Endothelial cell (in vitro differentiated cells): ENCODE data around the gene UBR1. TPM values are rescaled to one million over a fixed set of nuclear protein-coding genes. Genes with fewer than 3 reads are reported as not detected.

Experiments used
- DNase-seq: peaks from one replicate; pipeline ENCODE4 v3.0.0; 2021; ENCODE audit warnings: low spot score
- H3K27ac Mint-ChIP-seq: one replicate; pipeline ENCODE4 v1.8.0; 2021; ENCODE audit warnings: mixed read lengths, inconsistent platforms; ENCODE audit not compliant: unreplicated experiment
- H3K27me3 Mint-ChIP-seq: one replicate; pipeline ENCODE4 v1.8.0; 2021; ENCODE audit warnings: mild to moderate bottlenecking, moderate library complexity, mixed read lengths, inconsistent platforms; ENCODE audit not compliant: unreplicated experiment
- H3K36me3 Mint-ChIP-seq: one replicate; pipeline ENCODE4 v1.8.0; 2021; ENCODE audit warnings: mild to moderate bottlenecking, low read depth, mixed read lengths, inconsistent platforms; ENCODE audit not compliant: unreplicated experiment
- H3K4me1 Mint-ChIP-seq: one replicate; pipeline ENCODE4 v1.8.0; 2021; ENCODE audit warnings: mild to moderate bottlenecking, mixed read lengths, inconsistent platforms; ENCODE audit not compliant: unreplicated experiment
- H3K4me3 Mint-ChIP-seq: one replicate; pipeline ENCODE4 v1.8.0; 2021; ENCODE audit warnings: mild to moderate bottlenecking, mixed read lengths, inconsistent platforms; ENCODE audit not compliant: unreplicated experiment
- H3K9me3 Mint-ChIP-seq: one replicate; pipeline ENCODE4 v1.8.0; 2021; ENCODE audit warnings: mixed read lengths, inconsistent platforms; ENCODE audit not compliant: unreplicated experiment
- total RNA-seq: library from RNA; stranded (reverse); fragmentation: NEBNext Ultra II Directional; extraction: Animal tissue kit (Norgen Biotek cat#: 25700); gene quantifications from one replicate; pipeline ENCODE4 v1.2.1, GENCODE V29; 2021; ENCODE audit not compliant: unreplicated experiment
- TF ChIP-seq, protein P1 (sequence below): fragments of 200-600 bp; sonication (generic); IDR thresholded peaks from one replicate; pipeline ENCODE4 v1.5.0; 2021; ENCODE audit warnings: antibody characterized with exemption; ENCODE audit not compliant: unreplicated experiment

The UBR1 gene
- total RNA-seq, 1 donor from 2014 or later, result 20.8 TPM

DNA sequence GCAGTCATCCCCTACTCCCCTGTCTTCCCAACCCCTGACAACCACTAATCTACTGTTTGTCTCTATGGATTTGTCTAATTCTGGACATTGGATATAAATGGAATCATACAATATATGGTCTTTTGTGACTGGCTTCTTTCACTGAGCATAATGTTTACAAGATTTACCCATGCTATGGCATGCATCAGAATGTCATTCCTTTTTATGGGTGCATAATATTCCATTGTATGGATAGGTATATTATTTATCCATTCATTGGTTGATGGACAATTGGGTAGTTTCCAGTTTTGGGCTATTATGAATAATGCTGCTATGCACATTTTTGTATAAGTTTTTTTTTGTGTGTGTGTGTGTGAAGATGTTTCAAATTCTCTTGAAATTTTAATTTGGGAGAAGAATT is 168.7 kb downstream of the UBR1 start:
- Mint-ChIP-seq H3K4me1 (no peaks in the 10 kb centered on the region), H3K4me3 (no peak overlapping the region), H3K27ac (no peak overlapping the region), H3K36me3 (peaks cover 4% of the 10 kb centered on the region), H3K9me3 (no peaks in the 10 kb centered on the region), H3K27me3 (no peaks in the 10 kb centered on the region)
- no peak for DNase-seq
- TF ChIP-seq, protein P1, sequence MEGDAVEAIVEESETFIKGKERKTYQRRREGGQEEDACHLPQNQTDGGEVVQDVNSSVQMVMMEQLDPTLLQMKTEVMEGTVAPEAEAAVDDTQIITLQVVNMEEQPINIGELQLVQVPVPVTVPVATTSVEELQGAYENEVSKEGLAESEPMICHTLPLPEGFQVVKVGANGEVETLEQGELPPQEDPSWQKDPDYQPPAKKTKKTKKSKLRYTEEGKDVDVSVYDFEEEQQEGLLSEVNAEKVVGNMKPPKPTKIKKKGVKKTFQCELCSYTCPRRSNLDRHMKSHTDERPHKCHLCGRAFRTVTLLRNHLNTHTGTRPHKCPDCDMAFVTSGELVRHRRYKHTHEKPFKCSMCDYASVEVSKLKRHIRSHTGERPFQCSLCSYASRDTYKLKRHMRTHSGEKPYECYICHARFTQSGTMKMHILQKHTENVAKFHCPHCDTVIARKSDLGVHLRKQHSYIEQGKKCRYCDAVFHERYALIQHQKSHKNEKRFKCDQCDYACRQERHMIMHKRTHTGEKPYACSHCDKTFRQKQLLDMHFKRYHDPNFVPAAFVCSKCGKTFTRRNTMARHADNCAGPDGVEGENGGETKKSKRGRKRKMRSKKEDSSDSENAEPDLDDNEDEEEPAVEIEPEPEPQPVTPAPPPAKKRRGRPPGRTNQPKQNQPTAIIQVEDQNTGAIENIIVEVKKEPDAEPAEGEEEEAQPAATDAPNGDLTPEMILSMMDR, result no peak

DNA sequence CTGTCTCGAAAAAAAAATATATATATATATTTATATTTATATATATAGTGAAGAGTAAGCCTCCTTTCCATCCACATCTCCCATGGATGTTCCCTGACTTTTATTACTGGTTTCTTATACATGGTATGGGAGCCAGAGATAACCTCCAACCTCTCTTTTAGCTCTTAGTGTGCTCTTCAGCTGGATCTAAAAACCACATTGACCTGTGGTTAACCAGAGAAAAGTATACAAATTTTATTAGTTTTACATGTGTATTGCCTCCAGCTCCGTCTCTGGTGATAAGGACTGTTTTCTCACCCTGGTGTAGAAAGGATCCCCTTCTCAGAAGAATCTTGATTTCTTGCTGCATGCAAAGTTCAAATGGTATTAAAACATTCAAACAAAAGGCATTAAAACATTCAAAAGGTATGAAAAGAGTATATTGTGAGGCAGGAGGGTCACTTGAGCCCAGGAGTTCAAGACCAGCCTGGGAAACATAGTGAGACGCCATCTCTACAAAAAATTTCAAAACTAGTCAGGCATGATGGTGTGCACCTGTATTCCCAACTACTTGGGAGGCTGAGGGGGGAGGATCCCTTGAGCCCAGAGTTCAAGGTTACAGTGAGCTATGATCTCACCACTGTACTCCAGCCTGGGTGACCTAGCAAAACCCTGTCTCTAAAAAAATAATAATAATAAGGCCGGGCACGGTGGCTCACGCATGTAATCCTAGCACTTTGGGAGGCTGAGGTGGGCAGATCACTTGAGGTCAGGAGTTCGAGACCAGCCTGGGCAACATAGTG is 171.8 kb downstream of the UBR1 start:
- Mint-ChIP-seq H3K27ac (no peak overlapping the region), H3K27me3 (no peaks in the 10 kb centered on the region), H3K36me3 (no peaks in the 10 kb centered on the region), H3K4me1 (no peaks in the 10 kb centered on the region), H3K9me3 (no peaks in the 10 kb centered on the region), H3K4me3 (no peak overlapping the region)
- TF ChIP-seq, protein P1, result no peak
- DNase-seq, result no peak

DNA sequence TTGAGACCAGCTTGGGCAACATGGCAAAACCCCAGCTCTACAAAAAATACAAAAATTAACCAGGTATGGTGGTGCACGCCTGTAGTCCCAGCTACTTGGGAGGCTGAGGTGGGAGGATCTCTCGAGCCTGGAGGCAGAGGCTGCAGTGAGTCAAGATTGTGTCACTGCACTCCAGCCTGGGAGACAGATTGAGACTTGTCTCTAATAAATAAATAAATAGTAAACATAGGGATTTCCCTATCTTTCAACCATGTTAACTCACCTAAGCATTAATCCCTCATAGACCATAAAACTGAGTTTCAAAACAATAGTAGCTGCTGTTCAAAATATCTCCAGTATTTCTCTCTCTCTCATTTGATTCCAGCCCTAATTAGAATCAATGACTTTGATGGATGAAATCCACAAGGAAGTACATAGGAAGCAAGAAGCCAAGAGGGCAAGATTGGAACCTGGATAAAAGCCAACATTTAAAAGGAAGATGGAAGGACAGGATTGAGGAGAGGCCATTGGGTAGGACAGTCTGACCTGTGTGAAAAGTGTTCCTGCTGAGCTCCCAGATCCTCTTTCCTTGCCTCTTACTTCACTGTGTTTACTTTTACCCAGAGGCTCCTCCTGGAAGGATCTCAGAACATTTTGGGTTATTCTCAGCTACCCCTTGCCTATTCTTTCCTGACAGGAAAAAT is 172.9 kb downstream of the UBR1 start:
- Mint-ChIP-seq H3K27ac (no peak overlapping the region), H3K36me3 (no peaks in the 10 kb centered on the region), H3K27me3 (no peaks in the 10 kb centered on the region), H3K9me3 (no peaks in the 10 kb centered on the region), H3K4me1 (no peaks in the 10 kb centered on the region), H3K4me3 (no peak overlapping the region)
- TF ChIP-seq, protein P1, result no peak
- DNase-seq, result no peak

DNA sequence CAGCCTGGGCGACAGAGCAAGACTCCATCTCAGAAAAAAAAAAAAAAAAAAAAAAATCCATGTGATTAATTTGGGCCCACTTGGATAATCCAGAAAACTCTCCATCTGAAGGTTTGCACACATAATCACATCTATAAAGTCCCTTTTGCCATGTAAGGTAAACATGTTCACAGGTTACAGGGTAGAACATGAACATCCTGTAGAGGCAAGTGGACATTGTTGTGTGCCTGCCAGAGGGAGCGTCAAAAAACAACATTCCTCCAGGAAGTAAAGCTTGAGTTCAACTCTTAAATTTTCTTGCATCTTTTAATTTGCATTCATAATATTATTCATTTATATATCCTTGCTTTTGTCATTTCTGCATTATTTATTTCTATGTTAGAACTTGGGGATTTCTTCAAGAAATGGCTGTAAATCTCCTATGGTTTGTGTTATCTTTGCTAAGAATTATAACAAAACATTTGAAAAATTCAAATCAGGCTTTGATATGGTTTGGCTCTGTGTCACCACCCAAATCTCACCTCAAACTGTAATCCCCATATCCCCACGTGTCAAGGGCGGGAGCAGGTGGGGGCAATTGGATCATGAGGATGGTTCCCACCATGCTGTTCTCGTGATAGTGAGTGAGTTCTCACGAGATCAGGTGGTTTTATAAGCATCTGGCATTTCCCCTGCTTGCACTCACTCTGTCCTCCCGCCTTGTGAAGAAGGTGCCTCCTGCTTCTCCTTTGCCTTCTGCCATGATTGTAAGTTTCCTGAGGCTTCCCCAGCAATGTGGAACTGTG is 173.9 kb downstream of the UBR1 start:
- H3K4me1 Mint-ChIP-seq, result no peaks in the 10 kb centered on the region
- H3K27me3 Mint-ChIP-seq, result no peaks in the 10 kb centered on the region
- H3K27ac Mint-ChIP-seq, result no peak overlapping the region
- no peaks in the 10 kb centered on the region for H3K9me3 Mint-ChIP-seq
- H3K4me3 Mint-ChIP-seq, result peak overlapping the region; percentile 16
- no peaks in the 10 kb centered on the region for H3K36me3 Mint-ChIP-seq
- TF ChIP-seq, protein P1, result no peak
- DNase-seq, result no peak
